GM19351 (cell line): ENCODE data around the gene MASTL.
"Not testable (repeated sequence)": the region's sequence is repeated elsewhere in the genome, so short reads cannot be mapped to it uniquely, and the experiment has no call there.

Source experiments
- ATAC-seq: cut with Tn5 transposase; IDR thresholded peaks from one replicate; pipeline ENCODE4 v1.9.1; 2021; ENCODE audit warnings: mild to moderate bottlenecking, moderate library complexity; ENCODE audit not compliant: unreplicated experiment

MASTL gene

GRCh38 chr10:27155066-27155754 lies at the start of gene MASTL:
MASTL (plus strand) TSS chr10:27155352; CDS start chr10:27155427, 75 bp downstream.
- ATAC-seq = peak; percentile 73

GRCh38 chr10:27108165-27108564 lies 47.0 kb upstream of the MASTL start:
- no peak for ATAC-seq

GRCh38 chr10:27134371-27134770 lies 20.8 kb upstream of the MASTL start:
- ATAC-seq = no peak

- no peak for ATAC-seq
Observed at GRCh38 chr10:27138277-27138676, 16.9 kb upstream of the MASTL start.

GRCh38 chr10:27143686-27144085 lies 11.5 kb upstream of the MASTL start:
- ATAC-seq = no peak

- no peak for ATAC-seq
Observed at GRCh38 chr10:27145937-27146336, 9.2 kb upstream of the MASTL start.

- no peak for ATAC-seq
Observed at GRCh38 chr10:27147701-27148100, 7.5 kb upstream of the MASTL start.

- ATAC-seq = no peak
Observed at GRCh38 chr10:27150261-27150660, 4.9 kb upstream of the MASTL start.

- no peak for ATAC-seq
Observed at GRCh38 chr10:27152687-27153086, 2.5 kb upstream of the MASTL start.

- ATAC-seq = no peak
Observed at GRCh38 chr10:27153329-27153728, 1.8 kb upstream of the MASTL start.

- ATAC-seq = peak; percentile 3
Observed at GRCh38 chr10:27153845-27154193, 1.3 kb upstream of the MASTL start.

- not testable (repeated sequence) for ATAC-seq
Observed at GRCh38 chr10:27156566-27156965, 1.4 kb downstream of the MASTL start.

GRCh38 chr10:27157150-27157549 lies 2.0 kb downstream of the MASTL start:
- no peak for ATAC-seq

- no peak for ATAC-seq
Observed at GRCh38 chr10:27158421-27158820, 3.3 kb downstream of the MASTL start.

- ATAC-seq = no peak
Observed at GRCh38 chr10:27169849-27170248, 14.7 kb downstream of the MASTL start.

- no peak for ATAC-seq
Observed at GRCh38 chr10:27188259-27188658, 33.1 kb downstream of the MASTL start.

- no peak for ATAC-seq
Observed at GRCh38 chr10:27188897-27189296, 33.7 kb downstream of the MASTL start.

- ATAC-seq = no peak
Observed at GRCh38 chr10:27190508-27190907, 35.4 kb downstream of the MASTL start.

GRCh38 chr10:27192284-27192683 lies 37.1 kb downstream of the MASTL start:
- ATAC-seq = no peak

- no peak for ATAC-seq
Observed at GRCh38 chr10:27197980-27198620, 42.9 kb downstream of the MASTL start.

- ATAC-seq = no peak
Observed at GRCh38 chr10:27203806-27204205, 48.7 kb downstream of the MASTL start.

- ATAC-seq = no peak
Observed at GRCh38 chr10:27207350-27207749, 52.2 kb downstream of the MASTL start.

- ATAC-seq = no peak
Observed at GRCh38 chr10:27223964-27224363, 68.8 kb downstream of the MASTL start.
